Measurements from ENCODE around the gene UST. TPM values are rescaled to one million over a fixed set of nuclear protein-coding genes. Genes with fewer than 3 reads are reported as not detected.

UST gene
- polyA plus RNA-seq, 1 donor from 2014 or later: 7.5 TPM

DNA sequence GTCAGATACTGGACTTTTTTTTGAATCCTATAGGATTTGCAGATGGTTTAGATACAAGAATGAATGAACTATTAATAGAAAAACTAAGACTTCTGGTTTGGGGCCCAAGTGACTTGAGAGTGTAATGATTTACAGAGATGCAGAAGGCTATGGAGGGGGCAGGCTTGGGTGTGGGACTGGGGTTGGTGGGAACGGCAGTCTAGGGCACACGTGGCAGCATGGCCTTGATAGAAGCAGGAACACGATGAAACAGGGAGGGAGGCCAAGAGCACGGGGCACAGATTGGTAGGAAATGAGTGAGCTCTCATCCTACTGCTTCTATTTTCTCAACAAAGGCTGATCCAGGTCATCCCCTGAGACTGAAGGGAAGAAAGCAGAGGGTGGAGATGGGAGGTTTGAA lies 3.4 kb upstream of the UST start:
- no peaks in the 10 kb centered on the region for H3K79me2 ChIP-seq (replicated peaks; ENCODE audit: insufficient read depth, low read length)
- H2AFZ ChIP-seq (ENCODE audit: low read depth, low read length): no peak overlapping the region
- H3K4me2 ChIP-seq (ENCODE audit: low read length): no peak overlapping the region
- TF ChIP-seq POLR2AphosphoS5 (IDR thresholded peaks at IDR 0.05): no peak
- no peak for TF ChIP-seq SMC3 (conservative IDR thresholded peaks at IDR 0.05; ENCODE audit: poor library complexity)
- TF ChIP-seq TAF1 (IDR thresholded peaks at IDR 0.05; ENCODE audit: low read depth): no peak
- TF ChIP-seq MXI1 (conservative IDR thresholded peaks at IDR 0.05; ENCODE audit: poor library complexity, severe bottlenecking): no peak
- no peak for TF ChIP-seq RAD21 (conservative IDR thresholded peaks at IDR 0.05)
- TF ChIP-seq, protein P1, sequence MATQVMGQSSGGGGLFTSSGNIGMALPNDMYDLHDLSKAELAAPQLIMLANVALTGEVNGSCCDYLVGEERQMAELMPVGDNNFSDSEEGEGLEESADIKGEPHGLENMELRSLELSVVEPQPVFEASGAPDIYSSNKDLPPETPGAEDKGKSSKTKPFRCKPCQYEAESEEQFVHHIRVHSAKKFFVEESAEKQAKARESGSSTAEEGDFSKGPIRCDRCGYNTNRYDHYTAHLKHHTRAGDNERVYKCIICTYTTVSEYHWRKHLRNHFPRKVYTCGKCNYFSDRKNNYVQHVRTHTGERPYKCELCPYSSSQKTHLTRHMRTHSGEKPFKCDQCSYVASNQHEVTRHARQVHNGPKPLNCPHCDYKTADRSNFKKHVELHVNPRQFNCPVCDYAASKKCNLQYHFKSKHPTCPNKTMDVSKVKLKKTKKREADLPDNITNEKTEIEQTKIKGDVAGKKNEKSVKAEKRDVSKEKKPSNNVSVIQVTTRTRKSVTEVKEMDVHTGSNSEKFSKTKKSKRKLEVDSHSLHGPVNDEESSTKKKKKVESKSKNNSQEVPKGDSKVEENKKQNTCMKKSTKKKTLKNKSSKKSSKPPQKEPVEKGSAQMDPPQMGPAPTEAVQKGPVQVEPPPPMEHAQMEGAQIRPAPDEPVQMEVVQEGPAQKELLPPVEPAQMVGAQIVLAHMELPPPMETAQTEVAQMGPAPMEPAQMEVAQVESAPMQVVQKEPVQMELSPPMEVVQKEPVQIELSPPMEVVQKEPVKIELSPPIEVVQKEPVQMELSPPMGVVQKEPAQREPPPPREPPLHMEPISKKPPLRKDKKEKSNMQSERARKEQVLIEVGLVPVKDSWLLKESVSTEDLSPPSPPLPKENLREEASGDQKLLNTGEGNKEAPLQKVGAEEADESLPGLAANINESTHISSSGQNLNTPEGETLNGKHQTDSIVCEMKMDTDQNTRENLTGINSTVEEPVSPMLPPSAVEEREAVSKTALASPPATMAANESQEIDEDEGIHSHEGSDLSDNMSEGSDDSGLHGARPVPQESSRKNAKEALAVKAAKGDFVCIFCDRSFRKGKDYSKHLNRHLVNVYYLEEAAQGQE (IDR thresholded peaks at IDR 0.05; ENCODE audit: borderline replicate concordance): no peak
- no peak for TF ChIP-seq EP300 (conservative IDR thresholded peaks at IDR 0.05; ENCODE audit: poor library complexity, severe bottlenecking)
- TF ChIP-seq, protein P2, sequence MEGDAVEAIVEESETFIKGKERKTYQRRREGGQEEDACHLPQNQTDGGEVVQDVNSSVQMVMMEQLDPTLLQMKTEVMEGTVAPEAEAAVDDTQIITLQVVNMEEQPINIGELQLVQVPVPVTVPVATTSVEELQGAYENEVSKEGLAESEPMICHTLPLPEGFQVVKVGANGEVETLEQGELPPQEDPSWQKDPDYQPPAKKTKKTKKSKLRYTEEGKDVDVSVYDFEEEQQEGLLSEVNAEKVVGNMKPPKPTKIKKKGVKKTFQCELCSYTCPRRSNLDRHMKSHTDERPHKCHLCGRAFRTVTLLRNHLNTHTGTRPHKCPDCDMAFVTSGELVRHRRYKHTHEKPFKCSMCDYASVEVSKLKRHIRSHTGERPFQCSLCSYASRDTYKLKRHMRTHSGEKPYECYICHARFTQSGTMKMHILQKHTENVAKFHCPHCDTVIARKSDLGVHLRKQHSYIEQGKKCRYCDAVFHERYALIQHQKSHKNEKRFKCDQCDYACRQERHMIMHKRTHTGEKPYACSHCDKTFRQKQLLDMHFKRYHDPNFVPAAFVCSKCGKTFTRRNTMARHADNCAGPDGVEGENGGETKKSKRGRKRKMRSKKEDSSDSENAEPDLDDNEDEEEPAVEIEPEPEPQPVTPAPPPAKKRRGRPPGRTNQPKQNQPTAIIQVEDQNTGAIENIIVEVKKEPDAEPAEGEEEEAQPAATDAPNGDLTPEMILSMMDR (IDR thresholded peaks at IDR 0.05; ENCODE audit: poor library complexity, severe bottlenecking): no peak
- TF ChIP-seq EZH2 (IDR thresholded peaks at IDR 0.05; ENCODE audit: borderline replicate concordance, insufficient read depth, low read length, poor library complexity, severe bottlenecking): no peak
- no peaks in the 10 kb centered on the region for H3K9me3 ChIP-seq (ENCODE audit: low read length)
- no peaks in the 10 kb centered on the region for H3F3A ChIP-seq (ENCODE audit: insufficient read depth, low read length, poor library complexity, severe bottlenecking)
- H3K9ac ChIP-seq (ENCODE audit: low read length): no peak overlapping the region
- H3K27me3 ChIP-seq (ENCODE audit: insufficient read depth, low read depth, low read length): peaks cover 22% of the 10 kb centered on the region
- H3K9me2 ChIP-seq (ENCODE audit: insufficient read depth, low read length): no peaks in the 10 kb centered on the region
- no peaks in the 10 kb centered on the region for H3K36me3 ChIP-seq (ENCODE audit: insufficient read depth, low read length)
- H4K20me1 ChIP-seq (ENCODE audit: insufficient read depth): no peaks in the 10 kb centered on the region
- no peak overlapping the region for H3K4me3 ChIP-seq (ENCODE audit: low read length)
- H3K27ac ChIP-seq (ENCODE audit: low read length): no peak overlapping the region

DNA sequence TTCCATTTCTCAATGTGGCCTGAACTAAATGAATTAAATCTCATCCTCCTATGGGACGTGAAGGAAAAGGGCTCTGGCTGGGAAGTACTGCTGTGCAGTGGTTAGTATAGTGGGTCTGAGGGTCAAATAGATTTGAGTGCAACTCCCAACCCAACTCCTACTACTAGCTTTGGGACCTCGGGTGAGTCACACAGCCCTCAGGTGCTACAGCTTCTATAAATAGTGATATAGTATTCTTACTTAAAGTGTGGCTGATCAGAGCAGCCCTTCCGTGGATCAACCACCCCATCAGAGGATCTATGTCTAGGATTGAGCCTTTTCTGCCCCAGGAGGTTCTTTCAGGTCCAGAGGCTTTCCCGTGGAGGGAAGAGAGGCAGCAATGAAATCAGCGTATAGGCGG lies 904 bp upstream of the UST start:
- H3K9me3 ChIP-seq (ENCODE audit: low read length): no peaks in the 10 kb centered on the region
- H3K27me3 ChIP-seq (ENCODE audit: insufficient read depth, low read depth, low read length): peaks cover 31% of the 10 kb centered on the region
- no peak overlapping the region for H3K27ac ChIP-seq (ENCODE audit: low read length)
- H4K20me1 ChIP-seq (ENCODE audit: insufficient read depth): no peaks in the 10 kb centered on the region
- no peaks in the 10 kb centered on the region for H3K36me3 ChIP-seq (ENCODE audit: insufficient read depth, low read length)
- no peak overlapping the region for H3K4me2 ChIP-seq (ENCODE audit: low read length)
- TF ChIP-seq RAD21 (conservative IDR thresholded peaks at IDR 0.05) (no peak), POLR2AphosphoS5 (IDR thresholded peaks at IDR 0.05) (no peak), EP300 (conservative IDR thresholded peaks at IDR 0.05; ENCODE audit: poor library complexity, severe bottlenecking) (no peak), EZH2 (IDR thresholded peaks at IDR 0.05; ENCODE audit: borderline replicate concordance, insufficient read depth, low read length, poor library complexity, severe bottlenecking) (no peak), TAF1 (IDR thresholded peaks at IDR 0.05; ENCODE audit: low read depth) (no peak)
- H3K9me2 ChIP-seq (ENCODE audit: insufficient read depth, low read length): no peaks in the 10 kb centered on the region
- no peaks in the 10 kb centered on the region for H3K79me2 ChIP-seq (replicated peaks; ENCODE audit: insufficient read depth, low read length)
- H2AFZ ChIP-seq (ENCODE audit: low read depth, low read length): no peak overlapping the region
- peak overlapping the region; percentile 87 for H3K4me3 ChIP-seq (ENCODE audit: low read length)
- no peak overlapping the region for H3K9ac ChIP-seq (ENCODE audit: low read length)
- H3F3A ChIP-seq (ENCODE audit: insufficient read depth, low read length, poor library complexity, severe bottlenecking): no peaks in the 10 kb centered on the region
